HG02943 (cell line): Measurements from ENCODE around the gene STXBP6.
"Not testable (repeated sequence)": the region's sequence is repeated elsewhere in the genome, so short reads cannot be mapped to it uniquely, and the experiment has no call there.

Experiments used
- ATAC-seq: cut with Tn5 transposase; IDR thresholded peaks from one replicate; pipeline ENCODE4 v1.9.1; 2021; ENCODE audit warnings: mild to moderate bottlenecking, low read depth, moderate library complexity; ENCODE audit not compliant: unreplicated experiment

The STXBP6 gene

DNA sequence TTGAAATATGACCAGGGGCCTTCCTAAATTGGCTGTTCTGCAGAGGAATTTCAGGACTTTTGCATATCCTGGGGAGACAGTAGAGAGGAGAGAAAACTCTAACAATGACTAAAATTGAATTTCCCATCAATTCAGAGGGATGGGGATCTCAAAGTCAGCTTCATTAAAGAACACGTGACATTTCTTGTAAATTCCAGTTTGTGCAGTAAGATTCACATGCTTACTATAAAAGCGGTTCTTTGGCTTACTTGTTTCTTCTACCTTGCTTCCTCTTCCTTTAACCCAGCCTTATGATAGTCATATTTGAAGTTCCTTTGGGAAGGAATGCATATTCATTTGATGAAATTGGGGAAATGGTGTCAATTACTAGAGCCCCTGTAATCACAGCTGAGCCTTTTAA lies 272.3 kb downstream of the STXBP6 start:
- no peak for ATAC-seq

- no peak for ATAC-seq
Observed at GRCh38 chr14:24775950-24776349, 274.0 kb downstream of the STXBP6 start.

DNA sequence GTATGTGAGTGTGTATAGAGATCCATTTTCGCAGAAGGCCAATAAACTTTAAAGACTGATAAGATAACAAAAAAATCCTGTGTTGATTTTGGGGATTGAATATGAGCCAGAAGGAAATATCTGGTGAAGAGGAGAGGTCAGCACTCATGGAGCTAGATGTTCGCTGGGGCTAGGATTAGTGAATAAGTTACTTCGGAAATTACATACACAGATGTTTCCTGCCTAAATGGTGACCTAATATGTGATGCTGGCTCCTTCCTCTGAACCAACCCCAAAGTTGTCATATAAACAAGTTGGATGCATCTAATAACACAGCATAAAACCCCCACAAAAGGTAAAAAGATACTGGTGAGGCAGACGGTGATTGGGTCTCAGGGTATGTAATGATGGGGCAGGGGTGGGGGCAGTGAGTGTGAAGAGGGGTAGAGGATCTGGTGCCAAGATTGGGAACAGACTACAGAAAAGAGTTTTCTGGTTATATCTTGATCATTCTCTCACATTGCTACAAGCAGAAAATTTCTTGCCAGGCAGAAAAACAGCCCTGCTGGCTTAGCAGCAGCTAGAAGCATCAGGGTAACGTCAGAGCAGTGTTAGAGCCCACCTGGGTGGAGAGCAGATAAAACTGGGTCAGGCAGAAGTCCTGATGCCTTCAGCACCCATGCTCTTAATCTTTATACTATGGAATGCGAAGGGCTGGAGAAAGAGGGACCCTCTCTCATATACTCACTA lies 275.6 kb downstream of the STXBP6 start:
- no peak for ATAC-seq

GRCh38 chr14:24773564-24773963 lies 276.4 kb downstream of the STXBP6 start:
- not testable (repeated sequence) for ATAC-seq

DNA sequence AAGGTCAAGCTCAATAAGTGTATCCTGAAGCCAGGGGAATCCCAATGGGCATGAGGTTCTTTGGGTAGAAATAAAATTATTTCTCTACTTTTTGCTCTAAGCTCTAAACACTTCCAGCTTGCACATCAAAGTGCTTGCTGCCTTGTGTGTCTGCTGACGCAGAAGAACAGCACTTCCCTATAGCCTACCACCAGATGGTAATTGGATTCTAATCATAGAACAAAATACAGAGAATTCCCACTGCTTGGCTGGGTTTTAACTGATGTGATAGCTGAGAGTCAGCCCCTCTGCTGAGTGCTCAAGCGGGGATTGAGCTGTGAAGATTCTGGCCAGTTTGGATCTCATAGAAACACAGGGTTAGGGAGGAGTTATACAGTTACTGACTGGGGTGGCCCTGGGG lies 283.5 kb downstream of the STXBP6 start:
- ATAC-seq: no peak

DNA sequence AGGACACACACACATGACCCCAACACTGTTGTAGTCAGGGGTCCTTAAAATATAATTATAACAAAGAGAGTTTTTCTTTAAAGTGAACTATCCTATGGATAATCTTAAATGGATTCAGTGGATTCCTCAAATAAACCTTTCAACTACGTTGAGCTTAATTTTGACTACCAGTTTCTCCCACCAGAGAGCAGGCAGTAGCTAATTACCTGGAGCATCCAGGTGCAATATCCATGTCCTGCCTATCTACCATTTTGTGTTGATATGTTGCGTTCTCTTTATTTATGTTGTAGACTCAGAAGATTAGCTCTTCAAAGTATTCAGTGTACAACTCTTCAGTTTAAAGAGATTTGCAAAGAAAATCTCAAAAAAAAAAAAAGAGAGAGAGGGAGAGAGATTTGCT lies 288.8 kb downstream of the STXBP6 start:
- ATAC-seq: no peak
